Renal cortex interstitium (tissue), 11 donors: ENCODE measurements around the gene HELZ. TPM values are rescaled to one million over a fixed set of nuclear protein-coding genes. Genes with fewer than 3 reads are reported as not detected.
"Not testable (repeated sequence)": the region's sequence is repeated elsewhere in the genome, so short reads cannot be mapped to it uniquely, and the experiment has no call there.

Experiments
- DNase-seq, 11 donors: peaks; one replicate each; pipeline ENCODE4 v3.0.0-alpha.2; 2013; ENCODE audit warnings: low read depth in 9 of 11, low spot score in 4 of 11; ENCODE audit errors: extremely low read depth in 1 of 11
- polyA plus RNA-seq, 3 donors: library from polyadenylated mRNA; unstranded; fragments of 120-200 nt; gene quantifications; one replicate each; pipeline ENCODE4 v1.2.1, GENCODE V29; 2013; ENCODE audit not compliant: insufficient read length in 3 of 3

HELZ gene
- polyA plus RNA-seq, 3 donors = 29.1 to 33.6 (median 30.3) TPM

DNA sequence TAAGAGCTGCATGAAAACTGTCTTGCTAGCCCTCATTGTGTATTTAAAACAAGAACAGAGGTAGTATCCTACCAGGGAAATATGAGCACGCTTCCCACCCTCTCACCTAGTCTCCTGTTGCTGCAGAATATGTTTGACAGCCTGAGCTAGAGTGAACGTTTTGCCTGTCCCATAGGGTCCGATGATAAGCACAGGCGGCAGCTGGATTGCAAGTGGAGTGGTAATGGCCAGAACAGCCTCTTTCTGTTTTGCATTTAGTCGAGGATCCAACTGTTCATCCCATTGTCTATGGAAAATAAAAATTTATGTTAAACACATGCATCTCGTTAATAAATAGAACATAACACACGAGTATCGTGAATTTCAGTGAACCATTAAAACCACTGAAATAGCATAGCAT, 84.2 kb downstream of the HELZ start:
- DNase-seq = no peak

DNA sequence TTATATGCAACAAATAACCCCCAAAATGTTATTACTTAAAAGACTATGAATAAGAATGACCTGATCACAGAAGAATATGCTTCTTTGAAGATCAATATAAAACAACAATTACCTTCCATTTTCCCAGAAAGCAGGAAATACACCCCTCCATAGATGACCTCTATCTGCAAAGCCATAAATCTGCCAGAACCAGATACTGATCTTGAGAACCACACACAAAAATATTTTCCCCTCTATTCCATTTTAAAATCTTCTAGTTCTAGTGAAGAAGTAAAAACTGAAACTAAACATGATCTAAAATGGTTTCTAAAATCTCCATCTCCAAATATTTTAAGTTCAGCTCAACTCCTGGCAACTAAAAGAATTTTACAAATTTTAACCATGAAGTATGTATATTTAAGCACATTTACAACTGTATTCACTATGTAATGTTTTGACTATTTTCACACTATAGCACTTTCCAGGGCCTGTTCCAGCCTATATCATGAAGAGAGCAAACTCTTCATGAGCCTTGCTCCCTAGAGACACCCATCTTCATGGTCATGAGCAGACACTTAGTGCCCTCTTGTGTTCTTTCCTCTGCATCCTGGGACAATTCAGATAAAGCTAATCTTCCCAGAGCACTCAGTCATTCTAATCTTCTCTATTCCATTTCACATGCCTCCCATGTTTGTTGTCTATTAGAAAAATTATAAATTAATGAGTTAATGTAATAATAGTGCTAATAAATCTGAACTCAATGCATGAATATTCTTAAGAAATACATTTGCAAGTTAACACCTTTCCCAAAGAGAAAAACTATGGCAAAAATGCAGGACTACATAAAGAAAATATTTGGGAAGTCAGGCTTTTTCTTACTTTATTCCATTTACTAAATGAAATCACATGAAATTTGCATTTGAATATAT, 87.0 kb downstream of the HELZ start:
- DNase-seq = peak in 2 of 11 donors; percentile 7

GRCh38 chr17:67156269-67157199, 88.5 kb downstream of the HELZ start:
- no peak for DNase-seq

DNA sequence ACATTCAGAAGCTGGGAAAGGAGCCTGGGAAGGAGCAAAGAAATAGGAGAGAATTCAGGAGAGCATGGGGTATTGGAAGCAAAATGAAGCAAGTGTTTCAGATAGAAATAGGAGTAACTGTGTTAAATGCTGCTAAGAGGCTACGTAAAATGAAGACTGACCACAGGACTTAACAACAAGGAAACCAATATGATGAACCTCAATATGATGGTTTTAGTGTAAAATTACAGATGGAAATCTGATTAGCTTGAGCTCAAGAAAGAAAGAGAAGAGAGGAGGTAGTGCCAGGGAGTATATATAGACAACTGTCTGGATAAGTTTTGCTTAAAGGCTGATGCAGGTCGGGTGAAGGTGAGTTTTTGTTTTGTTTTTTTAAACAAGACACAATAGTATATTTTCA, 92.2 kb downstream of the HELZ start:
- DNase-seq = no peak

- no peak for DNase-seq
These were observed 93.3 kb downstream of the HELZ start for GRCh38 chr17:67151717-67152116.

DNA sequence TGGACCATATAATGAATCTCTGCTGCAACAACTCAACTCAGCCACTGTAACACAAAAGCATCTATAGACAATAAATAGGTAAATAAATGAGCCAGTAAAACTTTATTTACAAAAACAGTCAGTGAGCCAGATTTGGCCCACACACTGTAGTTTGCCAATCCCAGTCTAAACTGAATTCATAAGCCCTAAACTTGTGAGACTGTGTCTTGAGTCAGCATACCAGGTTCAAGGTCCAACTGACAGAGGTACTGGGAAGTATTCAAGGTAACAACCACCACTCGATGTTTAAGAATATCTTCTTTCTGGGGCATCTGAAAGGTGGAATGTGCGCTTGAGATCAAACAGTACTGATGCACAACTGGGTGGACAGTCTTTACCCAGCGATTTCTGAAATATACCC, 94.2 kb downstream of the HELZ start:
- DNase-seq = no peak

GRCh38 chr17:67148352-67148751, 96.6 kb downstream of the HELZ start:
- DNase-seq = no peak

DNA sequence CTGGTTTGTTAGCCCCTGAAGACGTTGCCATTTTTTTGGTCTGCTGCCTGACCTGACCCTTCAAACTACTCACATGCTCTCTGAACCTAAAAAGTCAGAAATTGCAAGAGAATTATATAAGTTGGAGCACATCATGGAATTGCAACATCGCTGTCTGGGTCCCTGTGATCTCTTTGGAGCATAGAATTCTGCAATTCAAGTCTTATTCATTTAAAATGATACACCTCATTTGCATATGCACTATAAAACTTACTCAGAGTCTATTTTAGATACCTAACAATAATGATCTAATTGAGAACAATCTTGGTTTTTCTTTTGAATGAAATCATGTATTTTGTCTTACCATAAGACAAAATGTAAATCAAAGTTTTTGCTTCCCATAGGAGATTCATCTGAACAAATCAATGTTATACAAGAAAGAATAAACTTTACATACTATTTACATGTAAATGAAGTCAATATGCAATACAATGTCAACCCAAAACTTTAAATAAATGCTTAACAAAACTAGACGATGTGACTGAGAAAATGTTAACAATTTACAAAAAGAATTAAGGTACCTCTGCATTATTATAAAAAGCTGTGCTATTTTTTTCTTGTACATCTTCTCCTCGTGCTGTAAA, 99.7 kb downstream of the HELZ start:
- no peak for DNase-seq

DNA sequence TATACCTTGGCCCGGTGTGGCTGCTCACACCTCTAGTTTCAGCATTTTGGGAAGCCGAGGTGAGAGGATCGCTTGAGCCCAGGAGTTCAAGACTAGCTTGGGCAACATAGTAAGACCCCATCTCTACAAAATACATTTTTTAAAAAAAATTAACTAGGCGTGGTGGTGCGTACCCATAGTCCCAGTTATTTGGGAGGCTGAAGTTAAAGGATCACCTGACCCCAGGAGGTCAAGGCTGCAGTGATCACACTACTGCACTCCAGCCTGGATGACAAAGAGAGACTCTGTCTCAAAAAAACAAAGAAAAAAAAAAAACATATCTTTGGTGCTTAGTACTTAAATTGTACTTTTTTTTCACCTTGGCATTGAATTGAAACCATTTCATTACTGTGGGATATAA, 101.7 kb downstream of the HELZ start:
- DNase-seq = no peak

DNA sequence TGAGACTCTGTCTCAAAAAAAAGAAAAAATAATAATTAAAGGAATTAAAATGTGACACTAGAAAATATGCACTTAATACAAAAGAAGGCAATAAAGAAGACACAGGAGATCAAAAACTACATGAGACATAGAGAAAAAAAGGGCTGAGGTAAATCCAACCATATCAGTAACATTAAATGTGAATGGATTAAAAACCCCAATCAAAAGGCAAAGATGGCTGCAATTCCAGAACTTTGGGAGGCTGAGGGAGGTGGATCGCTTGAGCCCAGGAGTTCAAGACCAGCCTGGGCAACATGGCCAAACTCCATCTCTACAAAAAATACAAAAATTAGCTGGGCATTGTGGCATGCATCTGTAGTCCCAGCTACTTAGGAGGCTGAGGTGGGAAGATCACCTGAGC, 103.0 kb downstream of the HELZ start:
- DNase-seq = not testable (repeated sequence)

GRCh38 chr17:67139784-67140665, 105.0 kb downstream of the HELZ start:
- no peak for DNase-seq

- DNase-seq = no peak
These were observed 105.7 kb downstream of the HELZ start for GRCh38 chr17:67139289-67139688.

DNA sequence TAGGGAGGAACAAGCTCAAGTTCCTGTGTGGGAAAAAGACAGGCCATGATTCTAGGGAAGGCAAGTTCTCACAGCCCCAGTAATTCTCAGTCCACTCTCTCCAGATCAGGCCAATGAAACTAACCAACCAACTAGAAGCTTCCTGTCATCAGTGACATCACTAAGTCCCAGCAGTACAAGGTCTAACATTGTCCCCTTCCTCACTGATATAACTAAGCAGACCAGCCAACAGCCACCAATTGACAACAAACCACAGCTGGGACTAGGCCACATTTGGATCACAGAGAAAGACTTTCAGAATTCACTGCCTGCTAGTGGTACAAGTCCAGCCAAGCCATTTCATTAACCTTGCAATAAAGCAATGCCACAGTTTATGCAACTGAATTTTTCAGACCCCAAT, 106.6 kb downstream of the HELZ start:
- no peak for DNase-seq

GRCh38 chr17:67137860-67138259, 107.1 kb downstream of the HELZ start:
- DNase-seq = no peak

DNA sequence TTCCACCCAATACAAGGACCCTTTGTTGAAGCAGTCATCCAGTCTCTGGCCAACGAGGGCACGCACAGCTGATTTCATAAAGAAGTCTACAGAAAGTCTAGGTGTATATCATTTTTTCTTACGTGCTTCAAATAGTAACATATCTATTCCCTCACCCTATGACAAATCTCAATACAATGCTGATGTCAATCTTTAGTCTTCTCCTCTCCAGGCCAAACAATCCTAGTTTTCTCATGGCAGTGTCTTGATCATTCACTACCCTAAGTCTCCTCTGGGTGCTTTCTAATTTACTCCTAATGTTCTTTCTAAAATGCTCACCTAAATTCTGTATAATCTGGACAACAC, 108.0 kb downstream of the HELZ start:
- DNase-seq = no peak

- no peak for DNase-seq
These were observed 108.6 kb downstream of the HELZ start for GRCh38 chr17:67136191-67137025.

DNA sequence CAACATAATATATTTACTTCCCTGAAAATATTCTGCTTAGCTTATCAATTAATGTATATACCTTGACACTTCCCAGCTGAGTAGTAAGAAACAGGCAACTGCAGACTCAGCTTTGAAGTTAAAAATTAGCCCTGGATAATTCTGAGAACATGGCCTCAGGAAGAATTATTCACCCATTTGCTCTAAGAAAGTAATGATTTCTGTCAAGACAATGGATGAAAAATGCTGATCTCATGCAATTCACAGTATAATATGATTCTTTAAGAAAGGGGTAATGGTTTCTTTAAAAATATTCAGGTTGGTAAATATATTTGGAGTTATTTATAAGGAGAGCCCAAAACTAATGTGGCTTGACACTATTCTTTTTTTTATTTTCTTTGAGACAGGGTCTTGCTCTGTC, 111.8 kb downstream of the HELZ start:
- peak in 1 of 11 donors; percentile 9 for DNase-seq

- no peak for DNase-seq
These were observed 112.6 kb downstream of the HELZ start for GRCh38 chr17:67132366-67132765.
